Measurements from ENCODE around the gene SAMD11. TPM values are rescaled to one million over a fixed set of nuclear protein-coding genes. Genes with fewer than 3 reads are reported as not detected.

SAMD11 gene
- total RNA-seq, 1 experiment from 2014 or later: 13.5 TPM

DNA sequence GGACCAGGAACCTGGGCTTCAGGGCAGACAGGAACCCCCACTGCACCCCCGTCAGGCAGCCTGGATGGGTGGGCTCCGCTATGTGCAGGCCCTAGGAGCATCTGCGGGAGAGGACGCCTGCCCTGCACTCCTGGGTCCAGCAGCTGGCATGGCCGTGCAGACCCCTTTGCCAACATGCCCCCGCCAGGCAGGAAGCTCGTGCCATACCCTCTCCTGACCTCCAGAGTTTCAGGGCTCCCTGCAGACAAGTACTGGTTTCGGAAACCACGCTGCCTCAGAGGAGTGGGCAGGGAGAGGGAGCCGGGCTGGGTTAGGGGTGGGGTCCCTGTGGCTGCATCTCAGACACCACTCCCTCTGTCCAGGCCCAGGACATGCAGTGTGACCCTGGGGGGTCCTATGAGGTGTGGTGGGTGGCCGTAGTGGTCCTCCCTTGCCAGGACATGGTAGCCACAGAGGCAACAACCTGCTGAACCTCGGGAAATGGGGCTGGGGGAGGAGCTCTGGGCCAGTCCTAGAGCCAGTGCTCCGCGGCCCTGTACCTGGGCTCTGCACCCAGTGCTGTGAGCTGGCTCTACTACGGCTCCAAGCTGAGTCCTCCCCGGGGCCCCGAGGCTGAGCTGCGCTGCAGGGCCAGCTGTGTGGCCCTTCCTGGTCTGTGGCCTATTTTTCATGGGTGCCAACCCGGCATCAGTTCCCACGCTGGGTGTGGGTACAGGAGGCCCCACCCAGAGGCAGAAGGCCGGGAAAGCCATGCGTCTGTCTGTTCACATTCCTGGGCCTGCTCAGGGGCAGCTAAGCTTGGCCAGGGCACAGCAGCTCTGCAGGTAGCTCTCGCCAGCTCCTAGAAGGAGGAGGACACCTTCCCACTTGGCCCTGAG, 44.0 kb downstream of the SAMD11 start:
- no peak overlapping the region for H3K23ac ChIP-seq (ENCODE audit: insufficient read length, low read depth, low read length)
- Mint-ChIP-seq H3K27ac (no peak overlapping the region), H3K9me3 (peaks cover 3 to 4% of the 10 kb centered on the region in 2 experiments; a peak in 3 of 5 replicates), H3K4me3 (no peak overlapping the region), H3K36me3 (ENCODE audit: insufficient read depth in 1 of 3, low read depth in 3 of 3) (peaks cover 0 to 17% (median 17%) of the 10 kb centered on the region in 3 experiments; a peak in 6 of 7 replicates), H3K27me3 (ENCODE audit: low read depth) (peaks cover 45% of the 10 kb centered on the region), H3K4me1 (peaks cover 0 to 3% of the 10 kb centered on the region in 2 experiments; a peak in 2 of 4 replicates)
- no peak overlapping the region for H3K56ac ChIP-seq (ENCODE audit: insufficient read length, low read depth, low read length)
- H3K9me3 ChIP-seq (ENCODE audit: control insufficient read depth, low read depth, low read length): no peaks in the 10 kb centered on the region
- no peak overlapping the region for H3K14ac ChIP-seq (ENCODE audit: insufficient read depth, low read length)
- no peak for TF ChIP-seq CTCF (conservative IDR thresholded peaks at IDR 0.05)
- H3K4me2 ChIP-seq (ENCODE audit: insufficient read depth, insufficient read length, low read length): peak overlapping the region; percentile 68
- no CpG with 5 or more reads among the region's 23 CpGs for WGBS (ENCODE audit: extremely low coverage, insufficient read length, low lambda C conversion rate)
- no peak overlapping the region for H4K8ac ChIP-seq (replicated peaks; ENCODE audit: insufficient read length, low read depth, low read length)
- H3T11ph ChIP-seq (ENCODE audit: low read length): no peak overlapping the region
- no peak for DNase-seq
- H3K23me2 ChIP-seq (ENCODE audit: insufficient read length, low read depth, low read length, poor library complexity, severe bottlenecking): peaks cover 9% of the 10 kb centered on the region
- H3K18ac ChIP-seq (ENCODE audit: insufficient read length, low read depth, low read length): no peak overlapping the region
- H4K5ac ChIP-seq (ENCODE audit: insufficient read length, low read depth, low read length): no peak overlapping the region
- no peak overlapping the region for H3K4ac ChIP-seq (ENCODE audit: low read depth, low read length)
- H4K91ac ChIP-seq (ENCODE audit: insufficient read length, low read depth, low read length): no peak overlapping the region
- no peaks in the 10 kb centered on the region for H3K79me2 ChIP-seq (ENCODE audit: insufficient read depth, low read length)
- no peak overlapping the region for H2AK5ac ChIP-seq (ENCODE audit: insufficient read length, low read length)
- no peaks in the 10 kb centered on the region for H4K20me1 ChIP-seq (ENCODE audit: control insufficient read depth, insufficient read depth, insufficient read length)
- H2AFZ ChIP-seq (ENCODE audit: low read length): no peak overlapping the region
- no peak overlapping the region for H2BK5ac ChIP-seq (ENCODE audit: insufficient read length, low read length)
- H2BK12ac ChIP-seq (ENCODE audit: insufficient read length, low read depth, low read length): no peak overlapping the region
- H3K9ac ChIP-seq (ENCODE audit: extremely low read depth, insufficient read length, low read length): no peak overlapping the region
- no peak overlapping the region for H2BK120ac ChIP-seq (ENCODE audit: low read depth, low read length, poor library complexity, severe bottlenecking)
- no peak overlapping the region for H2BK15ac ChIP-seq (ENCODE audit: low read depth, low read length)
- no peaks in the 10 kb centered on the region for H3K79me1 ChIP-seq (ENCODE audit: insufficient read depth, low read depth, low read length, poor library complexity, severe bottlenecking)
- H3K27ac ChIP-seq (ENCODE audit: insufficient read length, low read depth, low read length): no peak overlapping the region
- peaks cover 11% of the 10 kb centered on the region; the same call in 1 of the 2 replicates for H3K27me3 ChIP-seq (ENCODE audit: insufficient read depth, low read length)
- H2BK20ac ChIP-seq (ENCODE audit: low read depth, low read length, poor library complexity, severe bottlenecking): no peak overlapping the region
- H3K4me1 ChIP-seq (ENCODE audit: insufficient read depth, low read length): no peaks in the 10 kb centered on the region

All from H9 (cell line).